Lower lobe of right lung (tissue), 2 donors: ENCODE results near the gene SELENOT. TPM values are rescaled to one million over a fixed set of nuclear protein-coding genes. Genes with fewer than 3 reads are reported as not detected.
A peak's percentile ranks its signal among the peaks of the same experiment; 100 is the strongest.

ENCODE experiments used
- ATAC-seq, 2 donors: fragments of 200-7000 bp; cut with Tn5 transposase; one replicate each; pipeline ENCODE4 v1.9.1; 2020 to 2022; ENCODE audit warnings: mild to moderate bottlenecking in 2 of 2, moderate library complexity in 2 of 2
- DNase-seq: peaks from one replicate; pipeline ENCODE4 v3.0.0-alpha.2; 2020
- H3K27ac ChIP-seq: fragments of 200-600 bp; one replicate; pipeline ENCODE4 v1.8.0; 2022
- H3K27me3 ChIP-seq: fragments of 200-600 bp; one replicate; pipeline ENCODE4 v1.8.0; 2022; ENCODE audit warnings: low read depth
- H3K36me3 ChIP-seq: fragments of 200-600 bp; one replicate; pipeline ENCODE4 v1.8.0; 2022; ENCODE audit warnings: mild to moderate bottlenecking
- H3K4me1 ChIP-seq: fragments of 200-600 bp; one replicate; pipeline ENCODE4 v1.8.0; 2022
- H3K4me3 ChIP-seq: fragments of 200-600 bp; one replicate; pipeline ENCODE4 v1.8.0; 2022; ENCODE audit warnings: mild to moderate bottlenecking
- H3K9me3 ChIP-seq: fragments of 200-600 bp; one replicate; pipeline ENCODE4 v1.8.0; 2022
- intact Hi-C: fragments of 100-400 bp; cut with DNase I; formaldehyde crosslinking; loops from one replicate; pipeline ENCODE4 v1.11.0; 2022
- total RNA-seq: library from RNA; stranded (reverse); fragmentation: NEBNext Ultra II Directional; extraction: Animal tissue kit (Norgen Biotek cat#: 25700); gene quantifications from one replicate; pipeline ENCODE4 v1.2.1, GENCODE V29; 2021
- TF ChIP-seq, protein P1 (sequence below): fragments of 200-600 bp; IDR thresholded peaks from one replicate; pipeline ENCODE4 v1.8.0; 2022; ENCODE audit warnings: antibody characterized with exemption, mild to moderate bottlenecking
- donor health status: DM: no; HTN: yes; CAD: no; lungs with severe emphysema.

Gene SELENOT
- total RNA-seq, 1 donor from 2014 or later: 107 TPM

DNA sequence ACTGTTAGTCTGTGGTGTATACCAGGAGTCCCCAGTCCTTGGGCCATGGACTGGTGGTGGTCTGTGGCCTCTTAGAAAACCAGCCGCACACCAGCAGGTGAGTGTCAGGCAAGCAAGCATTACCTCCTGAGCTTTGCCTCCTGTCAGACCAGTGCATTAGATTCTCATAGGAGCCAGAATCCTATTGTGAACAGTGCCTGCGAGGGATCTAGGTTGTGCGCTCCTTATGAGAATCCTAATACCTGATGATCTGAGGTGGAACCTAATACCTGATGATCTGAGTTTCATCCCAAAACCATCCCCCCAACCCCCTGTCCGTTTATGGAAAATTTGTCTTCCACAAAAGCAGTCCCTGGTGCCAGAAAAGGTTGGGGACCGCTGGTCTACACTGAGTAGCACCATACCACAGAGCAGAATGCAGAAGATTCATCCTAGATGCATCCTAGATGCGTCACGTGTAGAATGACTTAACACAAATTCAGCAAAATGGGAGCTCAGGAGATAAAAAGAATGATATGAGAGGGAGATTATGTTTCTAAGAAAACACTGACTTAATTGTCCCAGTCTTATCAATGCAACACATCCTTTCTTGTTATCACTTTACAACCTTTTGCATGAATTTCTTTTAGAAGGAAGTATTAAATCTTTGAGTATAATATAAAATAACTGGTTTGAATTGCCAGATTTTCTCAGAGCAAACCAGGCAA is 28.5 kb downstream of the SELENOT start:
- TF ChIP-seq, protein P1, sequence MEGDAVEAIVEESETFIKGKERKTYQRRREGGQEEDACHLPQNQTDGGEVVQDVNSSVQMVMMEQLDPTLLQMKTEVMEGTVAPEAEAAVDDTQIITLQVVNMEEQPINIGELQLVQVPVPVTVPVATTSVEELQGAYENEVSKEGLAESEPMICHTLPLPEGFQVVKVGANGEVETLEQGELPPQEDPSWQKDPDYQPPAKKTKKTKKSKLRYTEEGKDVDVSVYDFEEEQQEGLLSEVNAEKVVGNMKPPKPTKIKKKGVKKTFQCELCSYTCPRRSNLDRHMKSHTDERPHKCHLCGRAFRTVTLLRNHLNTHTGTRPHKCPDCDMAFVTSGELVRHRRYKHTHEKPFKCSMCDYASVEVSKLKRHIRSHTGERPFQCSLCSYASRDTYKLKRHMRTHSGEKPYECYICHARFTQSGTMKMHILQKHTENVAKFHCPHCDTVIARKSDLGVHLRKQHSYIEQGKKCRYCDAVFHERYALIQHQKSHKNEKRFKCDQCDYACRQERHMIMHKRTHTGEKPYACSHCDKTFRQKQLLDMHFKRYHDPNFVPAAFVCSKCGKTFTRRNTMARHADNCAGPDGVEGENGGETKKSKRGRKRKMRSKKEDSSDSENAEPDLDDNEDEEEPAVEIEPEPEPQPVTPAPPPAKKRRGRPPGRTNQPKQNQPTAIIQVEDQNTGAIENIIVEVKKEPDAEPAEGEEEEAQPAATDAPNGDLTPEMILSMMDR: no peak
- intact Hi-C loops: no loop called here
- no peaks in the 10 kb centered on the region for H3K27me3 ChIP-seq
- H3K27ac ChIP-seq: no peak overlapping the region
- H3K4me3 ChIP-seq: no peak overlapping the region
- H3K4me1 ChIP-seq: no peaks in the 10 kb centered on the region
- no peak for ATAC-seq
- DNase-seq: no peak
- no peaks in the 10 kb centered on the region for H3K9me3 ChIP-seq
- H3K36me3 ChIP-seq: peaks cover 39% of the 10 kb centered on the region

DNA sequence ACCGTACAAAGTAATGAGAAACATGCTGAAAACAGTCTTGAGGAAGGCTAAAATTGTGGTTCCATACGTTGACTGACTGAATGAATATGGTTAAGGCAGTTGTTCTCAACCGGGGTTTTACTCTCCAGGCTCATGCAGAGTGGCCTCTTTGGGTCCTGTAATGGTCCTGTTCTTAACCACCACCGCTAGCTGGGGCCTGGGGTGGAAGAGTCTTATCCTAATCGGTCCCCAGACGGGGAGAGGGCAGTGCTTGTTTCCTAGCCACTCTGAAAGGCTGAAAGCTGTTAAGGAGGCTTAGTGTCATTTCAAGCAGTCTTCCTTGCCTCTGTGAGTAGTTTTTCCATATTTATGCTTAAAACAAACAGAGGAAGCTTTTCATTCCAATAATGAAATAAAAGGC is 32.0 kb downstream of the SELENOT start:
- TF ChIP-seq, protein P1: no peak
- Histone ChIP-seq H3K36me3 (peaks cover 10% of the 10 kb centered on the region), H3K27me3 (no peaks in the 10 kb centered on the region), H3K9me3 (no peaks in the 10 kb centered on the region), H3K27ac (peak overlapping the region; percentile 14), H3K4me3 (no peak overlapping the region), H3K4me1 (no peaks in the 10 kb centered on the region)
- ATAC-seq: peak in 1 of 2 donors; percentile 19
- no peak for DNase-seq
- intact Hi-C loops: no loop called here

DNA sequence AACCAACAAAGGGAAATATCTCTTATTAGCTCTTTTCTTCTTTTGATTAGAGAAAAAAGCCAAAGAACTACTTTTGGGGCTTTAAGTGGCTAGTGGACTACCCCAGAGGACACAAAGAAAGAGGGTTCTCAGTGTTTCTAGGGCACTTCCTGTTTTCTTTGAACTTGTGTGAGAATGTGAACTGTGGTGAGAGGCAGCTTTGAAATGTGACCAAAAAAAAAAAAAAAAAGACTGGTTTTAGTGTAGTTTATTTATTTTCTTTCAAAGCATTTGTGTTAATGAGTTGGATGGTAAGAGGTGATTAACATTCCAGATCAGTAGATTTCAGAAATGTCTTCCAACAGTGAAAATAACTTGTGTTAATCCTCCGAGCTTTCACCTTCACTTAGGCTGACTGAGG is 32.4 kb downstream of the SELENOT start:
- Histone ChIP-seq H3K4me3 (no peak overlapping the region), H3K27ac (peak overlapping the region; percentile 14), H3K36me3 (peaks cover 9% of the 10 kb centered on the region), H3K4me1 (no peaks in the 10 kb centered on the region), H3K9me3 (no peaks in the 10 kb centered on the region), H3K27me3 (no peaks in the 10 kb centered on the region)
- DNase-seq (no peak), ATAC-seq (peak; percentile 50 to 54)
- TF ChIP-seq, protein P1: no peak
- intact Hi-C loops: no loop called here

DNA sequence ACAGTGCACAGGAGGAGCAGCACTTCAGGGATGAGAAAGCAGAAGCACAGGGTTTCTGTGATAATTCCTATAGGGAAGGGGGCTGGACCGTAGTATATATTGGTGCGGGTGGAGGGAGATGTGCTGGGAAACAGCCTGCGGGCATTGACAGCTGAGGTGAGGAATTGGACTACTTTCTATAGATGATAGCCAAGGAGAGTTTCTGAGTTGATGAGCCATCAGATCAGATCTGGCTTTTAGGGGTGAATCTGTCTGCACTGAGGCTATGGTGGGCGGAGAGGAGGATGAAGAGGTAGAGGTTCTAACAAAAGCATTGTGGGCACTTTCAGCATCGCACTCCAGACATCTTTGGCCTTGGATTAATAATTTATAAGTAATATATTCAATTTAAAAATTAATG is 33.1 kb downstream of the SELENOT start:
- no peak for DNase-seq
- Histone ChIP-seq H3K4me3 (no peak overlapping the region), H3K9me3 (no peaks in the 10 kb centered on the region), H3K27me3 (no peaks in the 10 kb centered on the region), H3K27ac (no peak overlapping the region), H3K4me1 (no peaks in the 10 kb centered on the region), H3K36me3 (peaks cover 3% of the 10 kb centered on the region)
- TF ChIP-seq, protein P1: no peak
- intact Hi-C loops: no loop called here
- ATAC-seq: no peak

DNA sequence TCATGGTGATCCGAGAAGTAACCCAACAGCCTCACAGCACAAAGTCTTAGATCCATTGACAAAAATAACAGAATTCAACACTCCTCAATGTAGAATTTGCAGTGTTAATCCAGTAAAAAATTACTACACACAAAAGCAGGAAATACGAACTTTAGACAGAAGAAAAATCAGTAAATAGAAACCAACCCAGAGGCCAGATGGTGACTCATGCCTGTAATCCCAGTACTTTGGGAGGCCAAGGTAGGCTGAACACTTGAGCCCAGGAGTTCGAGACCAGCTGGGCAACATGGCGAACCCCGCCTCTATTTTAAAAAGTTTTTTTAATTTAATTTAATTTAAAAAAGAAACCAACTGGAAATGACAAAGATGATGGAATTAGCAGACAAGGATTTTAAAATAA is 36.1 kb downstream of the SELENOT start:
- Histone ChIP-seq H3K27ac (no peak overlapping the region), H3K36me3 (no peaks in the 10 kb centered on the region), H3K4me3 (no peak overlapping the region), H3K27me3 (no peaks in the 10 kb centered on the region), H3K4me1 (no peaks in the 10 kb centered on the region), H3K9me3 (no peaks in the 10 kb centered on the region)
- DNase-seq: no peak
- no peak for ATAC-seq
- intact Hi-C loops: no loop called here
- TF ChIP-seq, protein P1: no peak
